ENCODE data around the gene TRIM5.
"Not testable (repeated sequence)": the region's sequence is repeated elsewhere in the genome, so short reads cannot be mapped to it uniquely, and the experiment has no call there.

Gene TRIM5

GRCh38 chr11:5688482-5688881 is 3.6 kb upstream of the TRIM5 start:
- DNase-seq, result no peak

DNA sequence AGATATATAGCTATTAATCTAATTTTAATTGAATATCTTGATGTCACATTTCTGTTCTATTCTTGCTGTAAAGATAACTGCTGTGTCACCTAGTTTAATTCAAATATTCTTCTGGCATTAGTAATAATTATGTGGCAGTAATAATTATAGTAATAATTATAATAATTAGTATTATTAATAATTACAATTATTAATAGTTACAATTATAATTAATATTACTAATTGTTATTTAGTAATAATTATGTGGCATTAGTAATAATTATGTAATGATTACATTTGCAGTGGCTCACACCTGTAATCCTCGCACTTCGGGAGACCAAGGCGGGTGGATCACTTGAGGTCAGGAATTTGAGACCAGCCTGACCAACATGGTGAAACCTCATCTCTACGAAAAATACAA is 1.6 kb upstream of the TRIM5 start:
- no peak for DNase-seq

GRCh38 chr11:5684036-5684645 is 733 bp downstream of the TRIM5 start:
- no peak for DNase-seq

- peak; percentile 68 for DNase-seq
Observed at GRCh38 chr11:5683620-5684019, 1.3 kb downstream of the TRIM5 start.

DNA sequence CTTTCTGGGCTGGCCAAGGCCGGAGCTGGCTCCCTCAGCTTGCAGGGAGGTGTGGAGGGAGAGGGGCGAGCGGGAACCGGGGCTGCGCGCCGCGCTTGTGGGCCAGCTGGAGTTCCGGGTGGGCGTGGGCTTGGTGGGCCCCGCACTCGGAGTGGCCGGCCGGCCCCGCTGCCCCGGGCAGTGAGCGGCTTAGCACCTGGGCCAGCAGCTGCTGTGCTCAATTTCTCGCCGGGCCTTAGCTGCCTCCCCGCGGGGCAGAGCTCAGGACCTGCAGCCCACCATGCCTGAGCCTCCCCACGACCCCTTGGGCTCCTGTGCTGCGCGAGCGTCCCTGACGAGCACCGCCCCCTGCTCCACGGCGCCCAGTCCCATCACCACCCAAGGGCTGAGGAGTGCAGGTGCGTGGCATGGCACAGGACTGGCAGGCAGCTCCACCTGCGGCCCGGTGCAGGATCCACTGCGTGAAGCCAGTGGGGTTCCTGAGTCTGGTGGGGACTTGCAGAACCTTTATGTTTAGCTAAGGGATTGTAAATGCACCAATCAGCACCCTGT is 1.9 kb downstream of the TRIM5 start:
- not testable (repeated sequence) for DNase-seq

- no peak for DNase-seq
Observed at GRCh38 chr11:5679811-5680210, 5.1 kb downstream of the TRIM5 start.

DNA sequence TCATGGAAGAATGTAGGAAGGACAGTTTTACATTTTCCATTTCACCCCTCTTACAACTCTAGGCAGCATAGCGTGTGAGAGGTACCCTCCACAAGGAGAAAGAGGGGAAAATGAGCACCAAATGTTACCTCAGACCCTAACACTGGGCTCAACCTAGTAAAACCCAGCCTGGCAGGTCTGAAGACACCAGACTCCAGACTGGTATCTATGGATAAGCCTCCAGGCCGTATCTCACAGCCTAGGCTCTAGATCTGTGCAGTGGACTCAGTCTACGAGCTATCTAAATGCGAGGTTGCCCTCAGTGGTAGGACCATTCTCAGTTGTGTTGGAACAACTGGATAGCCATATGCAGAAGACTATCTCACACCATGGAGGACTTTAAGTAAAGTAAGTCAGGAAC is 10.5 kb downstream of the TRIM5 start:
- no peak for DNase-seq

GRCh38 chr11:5671831-5672230 is 13.0 kb downstream of the TRIM5 start:
- no peak for DNase-seq

- no peak for DNase-seq
Observed at GRCh38 chr11:5666402-5666793, 18.5 kb downstream of the TRIM5 start.

GRCh38 chr11:5665746-5666401 is 19.0 kb downstream of the TRIM5 start:
- DNase-seq, result no peak

DNA sequence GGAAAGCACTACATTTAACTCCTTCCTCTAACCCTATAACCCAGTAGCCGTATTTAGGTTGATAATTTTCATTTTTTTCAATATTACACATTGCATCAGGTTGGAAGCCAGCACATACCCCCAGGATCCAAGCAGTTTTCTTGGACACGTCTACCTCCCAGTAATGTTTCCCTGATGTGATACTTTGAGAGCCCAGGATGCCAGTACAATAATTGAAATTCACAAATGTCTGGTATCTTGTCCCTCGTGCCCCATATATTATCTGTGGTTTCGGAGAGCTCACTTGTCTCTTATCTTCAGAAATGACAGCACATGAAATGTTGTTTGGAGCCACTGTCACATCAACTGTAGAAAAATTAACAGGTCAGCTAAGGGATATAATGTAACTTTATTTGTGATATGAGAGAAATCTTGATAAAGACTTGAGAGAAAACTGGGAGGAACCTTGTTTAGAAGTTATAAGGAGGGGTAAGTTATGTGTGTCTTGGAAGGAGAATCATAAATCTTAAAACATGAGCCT is 19.8 kb downstream of the TRIM5 start:
- DNase-seq, result no peak

DNA sequence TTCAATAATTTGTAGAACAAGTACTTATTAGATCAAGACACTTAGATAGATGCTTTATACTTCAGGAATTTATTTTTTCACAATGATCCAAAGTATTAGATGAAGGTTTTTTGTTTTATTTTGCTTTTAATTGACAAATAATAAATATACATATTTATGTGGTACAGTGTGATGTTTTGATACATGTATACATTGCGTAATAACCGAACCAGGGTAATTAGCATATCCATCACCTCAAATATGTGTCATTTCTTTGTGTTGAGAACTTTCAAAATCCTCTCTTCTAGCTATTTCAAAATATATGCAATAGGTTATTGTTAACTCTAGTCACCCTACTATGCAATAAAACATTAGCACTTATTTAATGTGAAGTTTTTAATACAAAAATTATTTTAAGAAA is 21.4 kb downstream of the TRIM5 start:
- DNase-seq, result no peak

DNA sequence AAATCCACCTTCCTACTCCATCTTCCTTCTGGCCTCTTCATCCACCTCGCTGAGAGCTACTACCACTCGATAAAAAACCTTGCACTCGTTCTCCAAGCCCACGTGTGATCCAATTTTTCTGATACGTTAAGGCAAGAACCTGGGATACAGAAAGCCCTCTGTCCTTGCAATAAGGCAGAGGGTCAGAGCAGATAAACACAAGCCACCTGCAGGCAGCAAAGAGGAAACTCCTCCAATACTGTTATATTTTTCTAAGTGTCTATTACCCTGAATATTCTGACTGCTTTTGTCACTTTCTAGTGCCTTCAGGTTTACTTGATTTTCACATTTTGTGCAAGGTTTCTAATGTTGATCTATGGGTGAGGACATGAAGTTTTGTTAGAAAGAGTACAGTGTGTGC is 26.6 kb downstream of the TRIM5 start:
- no peak for DNase-seq

DNA sequence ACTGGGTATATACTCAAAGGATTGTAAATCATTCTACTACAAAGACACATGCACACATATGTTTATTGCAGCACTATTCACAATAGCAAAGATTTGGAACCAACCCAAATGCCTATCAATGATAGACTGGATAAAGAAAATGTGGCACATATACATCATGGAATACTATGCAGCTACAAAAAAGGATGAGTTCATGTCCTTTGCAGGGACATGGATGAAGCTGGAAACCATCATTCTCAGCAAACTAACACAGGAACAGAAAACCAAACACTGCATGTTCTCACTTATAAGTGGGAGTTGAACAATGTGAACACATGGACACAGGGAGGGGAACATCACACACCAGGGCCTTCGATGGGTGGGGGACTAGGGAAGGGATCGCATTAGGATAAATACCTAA is 27.9 kb downstream of the TRIM5 start:
- DNase-seq, result not testable (repeated sequence)

GRCh38 chr11:5655474-5655873 is 29.4 kb downstream of the TRIM5 start:
- no peak for DNase-seq

GRCh38 chr11:5646139-5646538 is 38.7 kb downstream of the TRIM5 start:
- DNase-seq, result no peak

DNA sequence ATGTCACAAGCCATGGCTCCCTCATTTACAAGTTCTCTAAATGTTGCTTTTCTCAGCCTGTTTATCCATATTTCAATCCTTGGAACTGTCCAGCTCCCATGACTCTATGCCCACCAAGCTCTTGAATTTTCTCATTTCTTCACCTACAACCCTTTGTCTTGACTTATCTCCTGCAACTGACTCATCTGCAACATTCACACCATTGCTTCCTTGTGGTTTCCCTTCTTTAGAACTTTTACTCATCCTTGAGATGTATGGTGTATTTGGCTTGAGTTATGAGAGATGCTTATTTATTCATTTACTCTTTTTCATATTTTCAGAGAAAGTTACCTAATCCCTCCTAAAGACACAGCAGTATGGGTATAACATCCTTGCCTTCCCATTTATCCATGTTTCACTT is 41.3 kb downstream of the TRIM5 start:
- no peak for DNase-seq

- no peak for DNase-seq
Observed at GRCh38 chr11:5639953-5640352, 44.9 kb downstream of the TRIM5 start.

GRCh38 chr11:5631969-5632635 is 52.8 kb downstream of the TRIM5 start:
- no peak for DNase-seq

DNA sequence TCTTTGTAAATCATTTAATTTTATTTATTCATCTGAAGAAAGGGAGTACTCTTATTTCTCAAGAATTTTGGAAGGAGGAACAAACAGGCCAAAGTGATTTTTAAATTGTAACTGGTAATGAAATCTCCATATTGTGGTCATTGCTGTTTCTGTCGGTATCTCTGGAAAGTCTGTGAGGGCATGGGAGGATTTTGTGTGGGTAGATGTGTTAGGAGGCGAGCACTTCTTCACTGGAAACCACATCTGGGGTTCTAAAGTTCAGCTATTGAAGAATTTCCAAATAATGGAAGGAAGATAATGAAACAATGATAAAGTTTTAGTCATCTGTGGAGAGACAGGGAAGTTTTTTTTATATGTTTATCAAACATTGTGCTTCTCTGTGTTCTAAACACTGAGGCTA is 53.5 kb downstream of the TRIM5 start:
- no peak for DNase-seq

- DNase-seq, result no peak
Observed at GRCh38 chr11:5626196-5626595, 58.7 kb downstream of the TRIM5 start.

- no peak for DNase-seq
Observed at GRCh38 chr11:5625281-5625680, 59.6 kb downstream of the TRIM5 start.

- peak; percentile 80 for DNase-seq
Observed at GRCh38 chr11:5624489-5625279, 60.2 kb downstream of the TRIM5 start, which contains the start of gene TRIM34. Gene TRIM34 (plus strand): TSS chr11:5625001. CDS start chr11:5632332, 7,331 bp downstream.

Measured in CD4-positive, alpha-beta T cell treated with Interleukin-21 for 1 hour (primary cell).